ENCODE data around the gene RPRD1A. TPM values are rescaled to one million over a fixed set of nuclear protein-coding genes. Genes with fewer than 3 reads are reported as not detected.

RPRD1A gene
- polyA plus RNA-seq, 1 of the 3 experiments (the other 2 are of a cell fraction), result 28.9 TPM

DNA sequence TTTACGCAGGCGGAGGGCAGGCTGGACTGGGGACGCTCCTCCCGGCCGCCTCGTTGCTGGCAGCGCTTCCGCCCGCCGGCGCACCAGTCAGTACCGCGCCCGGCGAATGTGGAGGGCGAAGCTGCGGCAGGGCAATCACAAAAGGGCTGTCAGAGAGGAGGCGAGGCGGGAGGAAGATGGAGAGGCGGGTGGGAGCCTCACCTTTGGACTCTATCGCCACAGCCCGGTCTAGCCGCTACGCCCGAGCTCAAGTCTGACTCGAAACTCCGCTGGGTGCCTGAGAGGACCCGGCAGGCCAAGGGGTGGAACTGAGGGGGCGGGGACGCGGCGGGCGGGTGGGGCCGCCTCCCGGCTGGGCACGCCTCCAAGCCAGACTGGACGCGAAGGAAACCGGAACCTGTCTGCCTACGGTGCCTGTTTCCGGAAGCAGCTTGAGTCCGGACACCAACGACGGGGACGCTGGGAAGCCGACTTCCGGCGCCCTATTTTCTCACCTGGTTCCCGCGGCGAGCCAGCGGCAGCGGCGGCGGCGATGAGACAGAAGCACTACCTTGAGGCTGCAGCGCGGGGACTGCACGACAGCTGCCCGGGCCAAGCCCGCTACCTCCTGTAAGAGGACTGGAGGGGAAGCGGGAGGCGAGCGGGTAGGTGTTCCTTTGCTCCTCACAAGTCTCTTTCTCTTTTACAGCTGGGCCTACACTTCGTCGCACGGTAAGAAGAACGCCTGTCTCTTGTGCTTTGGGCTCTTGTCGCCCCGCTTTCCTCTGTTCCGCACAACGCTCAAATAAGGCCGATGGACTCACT, 95.0 kb downstream of the RPRD1A start, which contains the start of gene RMP24 (continued):
- TF ChIP-seq, protein P1, sequence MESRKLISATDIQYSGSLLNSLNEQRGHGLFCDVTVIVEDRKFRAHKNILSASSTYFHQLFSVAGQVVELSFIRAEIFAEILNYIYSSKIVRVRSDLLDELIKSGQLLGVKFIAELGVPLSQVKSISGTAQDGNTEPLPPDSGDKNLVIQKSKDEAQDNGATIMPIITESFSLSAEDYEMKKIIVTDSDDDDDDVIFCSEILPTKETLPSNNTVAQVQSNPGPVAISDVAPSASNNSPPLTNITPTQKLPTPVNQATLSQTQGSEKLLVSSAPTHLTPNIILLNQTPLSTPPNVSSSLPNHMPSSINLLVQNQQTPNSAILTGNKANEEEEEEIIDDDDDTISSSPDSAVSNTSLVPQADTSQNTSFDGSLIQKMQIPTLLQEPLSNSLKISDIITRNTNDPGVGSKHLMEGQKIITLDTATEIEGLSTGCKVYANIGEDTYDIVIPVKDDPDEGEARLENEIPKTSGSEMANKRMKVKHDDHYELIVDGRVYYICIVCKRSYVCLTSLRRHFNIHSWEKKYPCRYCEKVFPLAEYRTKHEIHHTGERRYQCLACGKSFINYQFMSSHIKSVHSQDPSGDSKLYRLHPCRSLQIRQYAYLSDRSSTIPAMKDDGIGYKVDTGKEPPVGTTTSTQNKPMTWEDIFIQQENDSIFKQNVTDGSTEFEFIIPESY (IDR thresholded peaks at IDR 0.05; ENCODE audit: borderline replicate concordance, low read depth), result no peak
- TF ChIP-seq GABPA (IDR thresholded peaks at IDR 0.05; ENCODE audit: low read depth) (peak; percentile 94), FOSL2 (IDR thresholded peaks at IDR 0.05; ENCODE audit: borderline replicate concordance, low read depth) (no peak), RAD21 (IDR thresholded peaks at IDR 0.05; ENCODE audit: low read length) (no peak), ELF1 (IDR thresholded peaks at IDR 0.05) (peak; percentile 49), JUND (IDR thresholded peaks at IDR 0.05) (no peak)
- TF ChIP-seq, protein P2, sequence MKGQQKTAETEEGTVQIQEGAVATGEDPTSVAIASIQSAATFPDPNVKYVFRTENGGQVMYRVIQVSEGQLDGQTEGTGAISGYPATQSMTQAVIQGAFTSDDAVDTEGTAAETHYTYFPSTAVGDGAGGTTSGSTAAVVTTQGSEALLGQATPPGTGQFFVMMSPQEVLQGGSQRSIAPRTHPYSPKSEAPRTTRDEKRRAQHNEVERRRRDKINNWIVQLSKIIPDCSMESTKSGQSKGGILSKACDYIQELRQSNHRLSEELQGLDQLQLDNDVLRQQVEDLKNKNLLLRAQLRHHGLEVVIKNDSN (IDR thresholded peaks at IDR 0.05; ENCODE audit: borderline replicate concordance, low read depth), result no peak; the same call in none of the 2 replicates
- TF ChIP-seq, protein P3, sequence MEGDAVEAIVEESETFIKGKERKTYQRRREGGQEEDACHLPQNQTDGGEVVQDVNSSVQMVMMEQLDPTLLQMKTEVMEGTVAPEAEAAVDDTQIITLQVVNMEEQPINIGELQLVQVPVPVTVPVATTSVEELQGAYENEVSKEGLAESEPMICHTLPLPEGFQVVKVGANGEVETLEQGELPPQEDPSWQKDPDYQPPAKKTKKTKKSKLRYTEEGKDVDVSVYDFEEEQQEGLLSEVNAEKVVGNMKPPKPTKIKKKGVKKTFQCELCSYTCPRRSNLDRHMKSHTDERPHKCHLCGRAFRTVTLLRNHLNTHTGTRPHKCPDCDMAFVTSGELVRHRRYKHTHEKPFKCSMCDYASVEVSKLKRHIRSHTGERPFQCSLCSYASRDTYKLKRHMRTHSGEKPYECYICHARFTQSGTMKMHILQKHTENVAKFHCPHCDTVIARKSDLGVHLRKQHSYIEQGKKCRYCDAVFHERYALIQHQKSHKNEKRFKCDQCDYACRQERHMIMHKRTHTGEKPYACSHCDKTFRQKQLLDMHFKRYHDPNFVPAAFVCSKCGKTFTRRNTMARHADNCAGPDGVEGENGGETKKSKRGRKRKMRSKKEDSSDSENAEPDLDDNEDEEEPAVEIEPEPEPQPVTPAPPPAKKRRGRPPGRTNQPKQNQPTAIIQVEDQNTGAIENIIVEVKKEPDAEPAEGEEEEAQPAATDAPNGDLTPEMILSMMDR (IDR thresholded peaks at IDR 0.05), result no peak

DNA sequence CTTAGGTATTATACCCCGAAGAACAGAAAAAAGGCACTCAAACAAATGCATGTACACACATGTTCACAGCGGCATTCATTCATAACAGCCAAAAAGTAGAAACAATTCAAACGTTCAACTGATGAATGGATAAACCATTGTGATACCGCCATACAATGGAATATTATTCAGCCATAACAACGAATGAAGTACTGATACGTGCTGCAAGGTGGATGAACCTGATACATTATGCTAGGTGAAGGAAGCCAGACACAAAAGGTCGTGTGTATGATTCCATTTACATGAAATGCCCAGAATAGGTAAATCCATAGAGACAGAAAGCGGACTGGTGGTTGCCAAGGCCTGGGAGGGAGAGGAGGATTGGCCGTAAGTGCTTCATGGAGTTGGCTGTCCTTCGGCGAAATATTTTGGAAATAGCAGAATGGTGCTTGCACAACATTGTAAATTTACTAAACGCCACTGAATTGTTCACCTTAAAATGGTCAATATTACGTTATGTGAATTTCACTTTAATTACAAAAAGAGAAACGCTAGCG, 95.6 kb downstream of the RPRD1A start:
- peaks cover 23 to 27% of the 10 kb centered on the region in 2 experiments for H3K36me3 ChIP-seq (replicated peaks in 1 of 2; ENCODE audit: control insufficient read depth in 1 of 2, insufficient read depth in 2 of 2, low read length in 1 of 2)
- H4K20me1 ChIP-seq (ENCODE audit: insufficient read depth), result no peaks in the 10 kb centered on the region
- H3K9me2 ChIP-seq, result no peaks in the 10 kb centered on the region
- CTCF ChIA-PET, result interaction anchor here (2.0 to 3.1 kb wide), 3 partner anchors 22 to 313 kb away, joined by 8 to 14 read pairs (median 12); no protein-coding TSS in a partner anchor
- TF ChIP-seq RCOR1 (IDR thresholded peaks at IDR 0.05; ENCODE audit: low read length) (0 out of 2 replicates have a peak, but pooled peaks have one; percentile 20), NRF1 (IDR thresholded peaks at IDR 0.05; ENCODE audit: low read depth, low read length) (no peak), GATA2 (CRISPR knock-in tag; IDR thresholded peaks at IDR 0.05) (0 out of 2 replicates have a peak, but pooled peaks have one; percentile 6)
- H3K27me3 ChIP-seq (ENCODE audit: insufficient read depth), result no peaks in the 10 kb centered on the region
- peak overlapping the region; percentile 87 for H2AFZ ChIP-seq (ENCODE audit: low read depth)
- H3K4me2 ChIP-seq, result peak overlapping the region; percentile 89
- H3K4me1 ChIP-seq (ENCODE audit: control insufficient read depth in 1 of 2, insufficient read depth in 2 of 2, low read depth in 1 of 2, low read length in 1 of 2), result peaks cover 4 to 7% of the 10 kb centered on the region in 2 experiments; a peak in 3 of 4 replicates
- H3K9me3 ChIP-seq, result no peaks in the 10 kb centered on the region
- POLR2A ChIA-PET, result interaction anchor here (0.8 kb wide), 1 partner anchor 158 kb away, joined by 3 read pairs; the partner anchor contains the start of genes ELP2 and SLC39A6
- peak overlapping the region; percentile 81 to 95 for H3K27ac ChIP-seq (ENCODE audit: low read depth in 2 of 2, low read length in 1 of 2)
- 41% methylated on average over 15 of the region's 15 CpGs for WGBS (ENCODE audit: low lambda C conversion rate)
- no peak for DNase-seq
- peaks cover 35% of the 10 kb centered on the region for H3K79me2 ChIP-seq (ENCODE audit: insufficient read depth)
- H3F3A ChIP-seq (replicated peaks; ENCODE audit: insufficient read depth), result no peaks in the 10 kb centered on the region
- H3K4me3 ChIP-seq (ENCODE audit: low read depth in 2 of 2, low read length in 1 of 2), result peak overlapping the region; percentile 94 to 98
- H3K9ac ChIP-seq, result peak overlapping the region; percentile 91

Data from SK-N-SH (cell line).